ENCODE measurements around the gene PRKCB. TPM values are rescaled to one million over a fixed set of nuclear protein-coding genes. Genes with fewer than 3 reads are reported as not detected.

The PRKCB gene
- total and polyA plus RNA-seq, 2 of the 8 experiments (the other 6 are each of a cell fraction or from before 2014, with no cell fraction given): 7.1 to 12.1 TPM

GRCh38 chr16:23861874-23862273 is 26.1 kb downstream of the PRKCB start (continued):
- TF ChIP-seq SIN3A (conservative IDR thresholded peaks at IDR 0.05 in 1 of 2, IDR thresholded peaks at IDR 0.05 in 1 of 2; ENCODE audit: low read depth in 1 of 2, low read length in 2 of 2) (no peak), NANOG (IDR thresholded peaks at IDR 0.05; ENCODE audit: insufficient read depth, low read depth, low read length, poor library complexity, severe bottlenecking) (no peak), EGR1 (IDR thresholded peaks at IDR 0.05; ENCODE audit: borderline replicate concordance, low read depth, low read length) (no peak), ATF3 (IDR thresholded peaks at IDR 0.05; ENCODE audit: insufficient read depth, low read depth, low read length) (no peak), RBBP5 (IDR thresholded peaks at IDR 0.05; ENCODE audit: borderline replicate concordance, low read depth, low read length) (no peak)
